Airway epithelial cell (primary cell): Measurements from ENCODE around the gene SLC35E1. TPM values are rescaled to one million over a fixed set of nuclear protein-coding genes. Genes with fewer than 3 reads are reported as not detected.

Experiments
- total RNA-seq: library from RNA; depleted of rRNA; stranded (reverse); fragments of >200 nt; gene quantifications from 2 replicates; pipeline ENCODE4 v1.2.3, GENCODE V29; 2015

SLC35E1 gene
- total RNA-seq = 31.7 and 35.1 TPM in 2 replicates

DNA sequence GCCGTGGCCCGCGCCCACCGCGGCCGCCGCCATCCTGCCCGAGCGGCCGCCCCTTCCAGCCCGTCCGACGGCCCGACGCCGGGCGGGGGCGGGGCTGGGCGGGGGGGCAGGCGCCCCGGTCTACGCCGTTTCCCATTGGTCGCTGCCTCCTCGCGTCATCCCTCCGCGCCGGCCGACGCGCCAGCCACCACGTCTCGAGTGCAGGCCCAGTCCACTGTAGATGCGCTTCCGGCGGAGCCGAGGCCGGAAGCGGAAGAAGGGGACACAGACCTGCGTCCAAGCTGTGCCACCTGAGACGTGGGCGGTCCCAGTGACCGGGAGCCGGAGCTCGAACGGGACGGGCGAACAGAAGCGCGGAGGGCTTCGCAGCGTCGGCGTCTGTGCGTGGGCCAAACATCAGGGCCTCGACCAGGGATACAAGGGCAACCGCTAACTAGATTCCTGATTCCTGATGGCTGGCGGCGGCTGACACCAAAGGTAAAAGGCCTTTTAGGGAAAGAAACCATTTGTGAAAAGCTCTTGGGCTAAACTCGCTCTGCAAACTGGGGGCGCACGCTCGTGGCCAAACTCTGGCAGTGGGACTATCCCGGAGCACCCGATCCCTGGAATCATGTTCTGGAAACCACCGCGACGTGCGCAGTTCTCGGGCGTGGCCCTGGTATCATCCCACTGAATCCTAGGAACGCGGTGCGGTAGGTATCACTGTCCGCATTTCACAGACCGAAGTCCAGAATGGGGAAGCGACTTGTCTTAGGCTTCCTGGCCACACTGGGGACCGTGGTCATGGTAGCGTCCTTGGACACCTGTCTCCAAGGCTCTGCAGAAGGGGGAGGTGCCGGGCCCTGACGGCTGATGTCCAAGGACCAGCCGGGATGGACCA, at the start of gene SLC35E1:
SLC35E1 (minus strand) TSS at position 84 of the 880 bp plus-strand sequence; CDS start at position 33, 51 bp downstream.

DNA sequence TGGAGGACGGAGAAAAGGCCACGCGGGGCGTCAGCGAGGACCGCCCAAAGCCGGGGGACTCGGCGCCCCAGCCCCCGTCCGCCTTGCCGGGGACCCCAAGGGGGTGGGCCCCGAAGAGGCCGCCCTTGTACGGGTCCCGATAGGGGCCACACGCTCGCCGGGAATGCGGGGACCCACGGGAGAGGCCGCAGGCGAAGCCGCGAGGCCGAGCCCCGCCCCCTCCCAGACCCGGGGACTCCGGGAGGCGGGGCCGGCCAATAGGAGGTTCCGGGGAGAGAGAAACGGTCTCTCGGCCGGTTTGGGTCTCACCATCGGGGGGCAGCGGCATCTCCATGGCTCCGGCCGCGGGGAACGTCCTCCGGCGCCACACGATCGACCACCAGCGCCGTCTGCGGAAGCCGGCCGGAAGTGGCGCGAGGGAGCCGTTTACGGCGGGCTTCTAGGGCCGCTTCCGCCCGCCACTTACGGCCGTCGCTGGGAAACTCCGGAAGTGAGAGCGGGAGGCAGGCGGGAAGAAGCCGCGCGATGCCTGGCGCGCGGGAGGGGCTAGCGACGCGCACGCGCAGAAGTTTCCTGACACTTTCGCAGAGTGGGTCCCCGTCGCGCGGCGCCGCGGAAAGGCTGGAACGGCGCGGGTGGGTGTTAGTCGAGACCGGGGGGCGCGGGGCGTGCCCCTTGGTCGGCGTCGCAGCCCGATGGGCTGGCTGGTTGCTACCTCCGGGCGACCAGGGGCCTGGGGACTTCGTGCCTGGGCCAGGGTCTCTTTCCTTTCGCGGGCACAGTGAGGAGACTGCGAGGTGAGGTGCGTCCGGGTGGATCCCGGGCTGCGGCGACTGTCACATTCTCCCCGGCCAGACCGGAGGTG, 29.9 kb downstream of the SLC35E1 start, which contains the start of gene CHERP:
CHERP (minus strand) TSS at position 393 of the 865 bp plus-strand sequence; CDS start at position 334, 59 bp downstream.

Other genes with a start within 250 kb of the SLC35E1 start
- 0.37 and 1.1 TPM in 2 replicates for gene KLF2, start 247.6 kb downstream of the SLC35E1 start, total RNA-seq
- gene EPS15L1, start 100.4 kb downstream of the SLC35E1 start, total RNA-seq = 7.9 and 13.7 TPM in 2 replicates
- gene CALR3, start 76.2 kb downstream of the SLC35E1 start, total RNA-seq = 0.78 and 2.0 TPM in 2 replicates
- gene C19orf44, start 76.0 kb downstream of the SLC35E1 start, total RNA-seq = 0.42 and 1.7 TPM in 2 replicates
- 4.6 and 11.1 TPM in 2 replicates for gene CHERP, start 30.0 kb downstream of the SLC35E1 start, total RNA-seq
- gene MED26, start 55.8 kb upstream of the SLC35E1 start, total RNA-seq = 8.5 and 11.6 TPM in 2 replicates
- 99.0 and 106 TPM in 2 replicates for gene SMIM7, start 87.7 kb upstream of the SLC35E1 start, total RNA-seq
- 0.88 and 4.2 TPM in 2 replicates for gene TMEM38A, start 88.7 kb upstream of the SLC35E1 start, total RNA-seq
- 0.09 and 0.14 TPM in 2 replicates for gene NWD1, start 147.4 kb upstream of the SLC35E1 start, total RNA-seq